Adipocyte (in vitro differentiated cells): Measurements from ENCODE around the gene MTM1.

Experiments used
- DNase-seq: peaks from one replicate; pipeline ENCODE4 v3.0.0-alpha.2; 2015; ENCODE audit warnings: low read depth
- H3K27me3 ChIP-seq: replicated peaks from 2 replicates; pipeline ENCODE4 v1.7.0; 2013; ENCODE audit warnings: mild to moderate bottlenecking, low read length, moderate library complexity; ENCODE audit not compliant: control insufficient read depth, insufficient read depth
- H3K36me3 ChIP-seq: 2 replicates; pipeline ENCODE4 v1.7.0; 2013; ENCODE audit warnings: low read length, mild to moderate bottlenecking, moderate library complexity; ENCODE audit not compliant: control insufficient read depth, insufficient read depth, severe bottlenecking
- H3K4me1 ChIP-seq: 2 replicates; pipeline ENCODE4 v1.7.0; 2013; ENCODE audit warnings: mild to moderate bottlenecking, low read length, moderate library complexity; ENCODE audit not compliant: control insufficient read depth, insufficient read depth
- H3K4me3 ChIP-seq: 2 replicates; pipeline ENCODE4 v1.7.0; 2013; ENCODE audit warnings: mild to moderate bottlenecking, low read length, moderate library complexity
- H3K9ac ChIP-seq: 2 replicates; pipeline ENCODE4 v1.7.0; 2013; ENCODE audit warnings: mild to moderate bottlenecking, low read length, moderate library complexity
- H3K9me3 ChIP-seq: 2 replicates; pipeline ENCODE4 v1.7.0; 2013; ENCODE audit warnings: mild to moderate bottlenecking, low read length, moderate library complexity; ENCODE audit not compliant: control insufficient read depth

Gene MTM1

GRCh38 chrX:150540965-150541364 is 27.5 kb upstream of the MTM1 start:
- no peak overlapping the region for H3K9ac ChIP-seq
- H3K4me1 ChIP-seq: no peaks in the 10 kb centered on the region
- H3K36me3 ChIP-seq: no peaks in the 10 kb centered on the region
- H3K9me3 ChIP-seq: peaks cover 48% of the 10 kb centered on the region
- no peak for DNase-seq
- H3K4me3 ChIP-seq: no peak overlapping the region
- H3K27me3 ChIP-seq: peaks cover 12% of the 10 kb centered on the region

GRCh38 chrX:150542846-150543229 is 25.6 kb upstream of the MTM1 start:
- Histone ChIP-seq H3K9ac (no peak overlapping the region), H3K9me3 (peaks cover 29% of the 10 kb centered on the region), H3K4me1 (peaks cover 5% of the 10 kb centered on the region), H3K4me3 (no peak overlapping the region), H3K36me3 (no peaks in the 10 kb centered on the region), H3K27me3 (peaks cover 8% of the 10 kb centered on the region)
- no peak for DNase-seq

- H3K9ac ChIP-seq: no peak overlapping the region
- peaks cover 11% of the 10 kb centered on the region for H3K4me1 ChIP-seq
- no peak for DNase-seq
- no peaks in the 10 kb centered on the region for H3K36me3 ChIP-seq
- peaks cover 6% of the 10 kb centered on the region for H3K27me3 ChIP-seq
- peaks cover 22% of the 10 kb centered on the region for H3K9me3 ChIP-seq
- H3K4me3 ChIP-seq: no peak overlapping the region
These were observed 24.9 kb upstream of the MTM1 start for GRCh38 chrX:150543230-150544155.

GRCh38 chrX:150544222-150544787 is 24.1 kb upstream of the MTM1 start:
- H3K9ac ChIP-seq: no peak overlapping the region
- H3K36me3 ChIP-seq: no peaks in the 10 kb centered on the region
- H3K27me3 ChIP-seq: peaks cover 4% of the 10 kb centered on the region
- no peak overlapping the region for H3K4me3 ChIP-seq
- peaks cover 17% of the 10 kb centered on the region for H3K9me3 ChIP-seq
- peaks cover 11% of the 10 kb centered on the region for H3K4me1 ChIP-seq
- DNase-seq: no peak

- Histone ChIP-seq H3K4me3 (no peak overlapping the region), H3K27me3 (peaks cover 4% of the 10 kb centered on the region), H3K9me3 (peaks cover 9% of the 10 kb centered on the region), H3K36me3 (no peaks in the 10 kb centered on the region), H3K4me1 (peaks cover 11% of the 10 kb centered on the region), H3K9ac (no peak overlapping the region)
- no peak for DNase-seq
These were observed 23.3 kb upstream of the MTM1 start for GRCh38 chrX:150544835-150545770.

- DNase-seq: no peak
- peaks cover 11% of the 10 kb centered on the region for H3K4me1 ChIP-seq
- no peak overlapping the region for H3K9ac ChIP-seq
- H3K4me3 ChIP-seq: no peak overlapping the region
- peaks cover 10% of the 10 kb centered on the region for H3K27me3 ChIP-seq
- peaks cover 13% of the 10 kb centered on the region for H3K9me3 ChIP-seq
- no peaks in the 10 kb centered on the region for H3K36me3 ChIP-seq
These were observed 21.7 kb upstream of the MTM1 start for GRCh38 chrX:150546711-150547153.

- peaks cover 11% of the 10 kb centered on the region for H3K4me1 ChIP-seq
- H3K27me3 ChIP-seq: peaks cover 15% of the 10 kb centered on the region
- peaks cover 21% of the 10 kb centered on the region for H3K9me3 ChIP-seq
- DNase-seq: peak; percentile 6
- peak overlapping the region; percentile 73 for H3K9ac ChIP-seq
- no peaks in the 10 kb centered on the region for H3K36me3 ChIP-seq
- H3K4me3 ChIP-seq: peak overlapping the region; percentile 65
These were observed 20.9 kb upstream of the MTM1 start for GRCh38 chrX:150547375-150548115.

GRCh38 chrX:150548251-150548650 is 20.2 kb upstream of the MTM1 start:
- H3K36me3 ChIP-seq: no peaks in the 10 kb centered on the region
- DNase-seq: no peak
- H3K4me3 ChIP-seq: peak overlapping the region; percentile 65
- peaks cover 11% of the 10 kb centered on the region for H3K4me1 ChIP-seq
- H3K27me3 ChIP-seq: peaks cover 18% of the 10 kb centered on the region
- H3K9ac ChIP-seq: peak overlapping the region; percentile 73
- peaks cover 28% of the 10 kb centered on the region for H3K9me3 ChIP-seq

GRCh38 chrX:150548684-150549083 is 19.7 kb upstream of the MTM1 start:
- no peak overlapping the region for H3K9ac ChIP-seq

GRCh38 chrX:150551963-150552362 is 16.5 kb upstream of the MTM1 start:
- no peak overlapping the region for H3K9ac ChIP-seq
- no peak for DNase-seq
- H3K27me3 ChIP-seq: peaks cover 27% of the 10 kb centered on the region
- H3K9me3 ChIP-seq: peaks cover 30% of the 10 kb centered on the region
- H3K36me3 ChIP-seq: no peaks in the 10 kb centered on the region
- no peak overlapping the region for H3K4me3 ChIP-seq
- H3K4me1 ChIP-seq: peaks cover 11% of the 10 kb centered on the region

More at GRCh38 chrX:150548684-150549083, 19.7 kb upstream of the MTM1 start:
- Histone ChIP-seq H3K36me3 (no peaks in the 10 kb centered on the region), H3K9me3 (peaks cover 30% of the 10 kb centered on the region), H3K27me3 (peaks cover 22% of the 10 kb centered on the region), H3K4me3 (no peak overlapping the region), H3K4me1 (peaks cover 11% of the 10 kb centered on the region)
- peak; percentile 12 for DNase-seq
